ENCODE results near the gene TAF11L4.
"Not testable (repeated sequence)": the region's sequence is repeated elsewhere in the genome, so short reads cannot be mapped to it uniquely, and the experiment has no call there.

Gene TAF11L4

GRCh38 chr5:17521501-17521900 is at the start of gene TAF11L4:
Gene TAF11L4, plus strand, starts transcription at chr5:17521801.
- DNase-seq (ENCODE audit: low read depth in 3 of 3), result not testable (repeated sequence)

GRCh38 chr5:17475064-17475463 is 46.5 kb upstream of the TAF11L4 start:
- DNase-seq (ENCODE audit: low read depth in 3 of 3), result not testable (repeated sequence)

- DNase-seq (ENCODE audit: low read depth in 3 of 3), result no peak
These were observed 44.6 kb upstream of the TAF11L4 start for GRCh38 chr5:17477043-17477442.

GRCh38 chr5:17477573-17478265 is 43.9 kb upstream of the TAF11L4 start:
- DNase-seq (ENCODE audit: low read depth in 3 of 3), result no peak

- no peak for DNase-seq (ENCODE audit: low read depth in 3 of 3)
These were observed 40.2 kb upstream of the TAF11L4 start for GRCh38 chr5:17481378-17481777.

- no peak for DNase-seq (ENCODE audit: low read depth in 3 of 3)
These were observed 38.8 kb upstream of the TAF11L4 start for GRCh38 chr5:17482790-17483189.

GRCh38 chr5:17486464-17487173 is 35.0 kb upstream of the TAF11L4 start:
- DNase-seq (ENCODE audit: low read depth in 3 of 3), result not testable (repeated sequence)

- DNase-seq (ENCODE audit: low read depth in 3 of 3), result no peak
These were observed 34.5 kb upstream of the TAF11L4 start for GRCh38 chr5:17487174-17487512.

- not testable (repeated sequence) for DNase-seq (ENCODE audit: low read depth in 3 of 3)
These were observed 30.3 kb upstream of the TAF11L4 start for GRCh38 chr5:17491257-17491656.

GRCh38 chr5:17492770-17493169 is 28.8 kb upstream of the TAF11L4 start:
- DNase-seq (ENCODE audit: low read depth in 3 of 3), result no peak

- DNase-seq (ENCODE audit: low read depth in 3 of 3), result no peak
These were observed 24.2 kb upstream of the TAF11L4 start for GRCh38 chr5:17497446-17497845.

GRCh38 chr5:17497931-17498330 is 23.7 kb upstream of the TAF11L4 start, which contains the start of gene TAF11L2:
Gene TAF11L2, plus strand, starts transcription at chr5:17498231.
- DNase-seq (ENCODE audit: low read depth in 3 of 3), result not testable (repeated sequence)

GRCh38 chr5:17511775-17512325 is 9.8 kb upstream of the TAF11L4 start:
- DNase-seq (ENCODE audit: low read depth in 3 of 3), result no peak

GRCh38 chr5:17517526-17517925 is 4.1 kb upstream of the TAF11L4 start:
- DNase-seq (ENCODE audit: low read depth in 3 of 3), result peak in 1 of 3 experiments; percentile 7

GRCh38 chr5:17518067-17518466 is 3.5 kb upstream of the TAF11L4 start, which contains the start of gene TAF11L3:
Gene TAF11L3, plus strand, starts transcription at chr5:17518367.
- not testable (repeated sequence) for DNase-seq (ENCODE audit: low read depth in 3 of 3)

GRCh38 chr5:17519508-17519907 is 2.1 kb upstream of the TAF11L4 start:
- not testable (repeated sequence) for DNase-seq (ENCODE audit: low read depth in 3 of 3)

- DNase-seq (ENCODE audit: low read depth in 3 of 3), result not testable (repeated sequence)
These were observed 3.3 kb downstream of the TAF11L4 start, which contains the start of gene TAF11L5 for GRCh38 chr5:17524935-17525334. Gene TAF11L5, plus strand, starts transcription at chr5:17525235.

- DNase-seq (ENCODE audit: low read depth in 3 of 3), result peak in 2 of 3 experiments; percentile 2 to 5
These were observed 4.9 kb downstream of the TAF11L4 start for GRCh38 chr5:17526504-17526903.

GRCh38 chr5:17528369-17528768 is 6.8 kb downstream of the TAF11L4 start, which contains the start of gene TAF11L6:
Gene TAF11L6, plus strand, starts transcription at chr5:17528669.
- not testable (repeated sequence) for DNase-seq (ENCODE audit: low read depth in 3 of 3)
